ENCODE results near the gene LTBP4. TPM values are rescaled to one million over a fixed set of nuclear protein-coding genes. Genes with fewer than 3 reads are reported as not detected.

Gene LTBP4
- total RNA-seq, 1 donor from 2014 or later = 24.7 TPM

DNA sequence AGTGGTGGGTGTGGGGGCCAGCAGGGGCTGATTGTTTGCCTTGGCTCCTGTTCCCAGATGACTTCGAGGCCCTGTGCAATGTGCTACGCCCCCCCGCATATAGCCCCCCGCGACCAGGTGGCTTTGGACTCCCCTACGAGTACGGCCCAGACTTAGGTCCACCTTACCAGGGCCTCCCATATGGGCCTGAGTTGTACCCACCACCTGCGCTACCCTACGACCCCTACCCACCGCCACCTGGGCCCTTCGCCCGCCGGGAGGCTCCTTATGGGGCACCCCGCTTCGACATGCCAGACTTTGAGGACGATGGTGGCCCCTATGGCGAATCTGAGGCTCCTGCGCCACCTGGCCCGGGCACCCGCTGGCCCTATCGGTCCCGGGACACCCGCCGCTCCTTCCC lies 25.7 kb downstream of the LTBP4 start:
- H3K4me2 ChIP-seq = no peak overlapping the region
- no peak overlapping the region for H3K4me3 ChIP-seq
- TF ChIP-seq EZH2phosphoT487 (IDR thresholded peaks at IDR 0.05) = no peak
- TF ChIP-seq EZH2 (IDR thresholded peaks at IDR 0.05) = no peak
- TF ChIP-seq, protein P1, sequence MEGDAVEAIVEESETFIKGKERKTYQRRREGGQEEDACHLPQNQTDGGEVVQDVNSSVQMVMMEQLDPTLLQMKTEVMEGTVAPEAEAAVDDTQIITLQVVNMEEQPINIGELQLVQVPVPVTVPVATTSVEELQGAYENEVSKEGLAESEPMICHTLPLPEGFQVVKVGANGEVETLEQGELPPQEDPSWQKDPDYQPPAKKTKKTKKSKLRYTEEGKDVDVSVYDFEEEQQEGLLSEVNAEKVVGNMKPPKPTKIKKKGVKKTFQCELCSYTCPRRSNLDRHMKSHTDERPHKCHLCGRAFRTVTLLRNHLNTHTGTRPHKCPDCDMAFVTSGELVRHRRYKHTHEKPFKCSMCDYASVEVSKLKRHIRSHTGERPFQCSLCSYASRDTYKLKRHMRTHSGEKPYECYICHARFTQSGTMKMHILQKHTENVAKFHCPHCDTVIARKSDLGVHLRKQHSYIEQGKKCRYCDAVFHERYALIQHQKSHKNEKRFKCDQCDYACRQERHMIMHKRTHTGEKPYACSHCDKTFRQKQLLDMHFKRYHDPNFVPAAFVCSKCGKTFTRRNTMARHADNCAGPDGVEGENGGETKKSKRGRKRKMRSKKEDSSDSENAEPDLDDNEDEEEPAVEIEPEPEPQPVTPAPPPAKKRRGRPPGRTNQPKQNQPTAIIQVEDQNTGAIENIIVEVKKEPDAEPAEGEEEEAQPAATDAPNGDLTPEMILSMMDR (IDR thresholded peaks at IDR 0.05) = no peak
- H3K27me3 ChIP-seq = no peaks in the 10 kb centered on the region
- no peaks in the 10 kb centered on the region for H3K9me3 ChIP-seq (ENCODE audit: low read depth)
- no peak for DNase-seq (ENCODE audit: low spot score)
- H3K27ac ChIP-seq = no peak overlapping the region
- no peak overlapping the region for H2AFZ ChIP-seq (replicated peaks)
- H3K4me1 Mint-ChIP-seq = peaks cover 17% of the 10 kb centered on the region
- peaks cover 26% of the 10 kb centered on the region for H3K36me3 Mint-ChIP-seq
- peaks cover 24% of the 10 kb centered on the region for H3F3A ChIP-seq (ENCODE audit: low read depth)
- peaks cover 5% of the 10 kb centered on the region for H3K27me3 Mint-ChIP-seq (ENCODE audit: insufficient read depth, low read depth)
- no peaks in the 10 kb centered on the region for H3K9me3 Mint-ChIP-seq
- no peak overlapping the region for H3K27ac Mint-ChIP-seq
- peaks cover 17% of the 10 kb centered on the region for H4K20me1 ChIP-seq (ENCODE audit: low read depth)
- no peak overlapping the region for H3K9ac ChIP-seq
- H3K4me1 ChIP-seq = peaks cover 8% of the 10 kb centered on the region
- H3K36me3 ChIP-seq = no peaks in the 10 kb centered on the region
- no peak overlapping the region for H3K4me3 Mint-ChIP-seq
- no peaks in the 10 kb centered on the region for H3K79me2 ChIP-seq (ENCODE audit: low read depth)

DNA sequence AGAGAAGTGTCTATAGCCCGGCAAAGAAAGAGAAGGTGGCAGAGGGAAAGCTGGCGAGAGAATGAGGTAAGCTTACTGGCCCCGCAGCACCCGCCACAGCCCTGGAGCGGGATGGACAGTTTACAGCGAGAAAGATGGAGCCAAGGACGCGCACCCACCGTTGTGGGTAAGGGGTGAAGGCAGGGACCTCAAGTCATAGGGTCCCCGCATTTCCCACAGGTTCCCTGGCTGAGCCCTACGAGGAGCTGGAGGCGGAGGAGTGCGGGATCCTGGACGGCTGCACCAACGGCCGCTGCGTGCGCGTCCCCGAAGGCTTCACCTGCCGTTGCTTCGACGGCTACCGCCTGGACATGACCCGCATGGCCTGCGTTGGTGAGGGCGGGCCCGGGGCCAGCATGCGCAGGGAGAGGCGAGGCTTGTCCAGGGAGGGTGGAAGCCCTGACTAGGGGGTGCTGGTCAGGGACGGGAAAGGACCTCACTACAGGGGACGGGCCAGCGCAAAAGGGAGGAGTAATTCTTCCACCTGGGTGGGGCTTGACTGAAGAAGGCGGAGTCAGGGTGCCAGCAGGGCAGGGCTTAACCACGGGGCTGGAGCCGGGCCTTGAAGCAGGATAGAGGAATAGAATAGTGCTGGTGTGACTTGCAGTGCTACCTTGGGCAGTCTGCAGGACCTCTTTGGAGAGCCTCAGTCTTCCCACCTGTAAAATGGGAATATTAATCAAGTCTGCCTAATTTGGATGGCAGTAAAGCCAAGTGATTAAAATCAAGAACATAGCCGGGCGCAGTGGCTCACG lies 26.5 kb downstream of the LTBP4 start:
- Mint-ChIP-seq H3K36me3 (peaks cover 24% of the 10 kb centered on the region), H3K27me3 (ENCODE audit: insufficient read depth, low read depth) (peaks cover 5% of the 10 kb centered on the region), H3K9me3 (no peaks in the 10 kb centered on the region), H3K4me1 (peaks cover 24% of the 10 kb centered on the region), H3K27ac (no peak overlapping the region), H3K4me3 (no peak overlapping the region)
- Histone ChIP-seq H3F3A (ENCODE audit: low read depth) (peaks cover 22% of the 10 kb centered on the region), H3K9ac (no peak overlapping the region), H2AFZ (replicated peaks) (no peak overlapping the region), H3K4me3 (no peak overlapping the region), H3K27me3 (no peaks in the 10 kb centered on the region), H3K4me1 (peaks cover 11% of the 10 kb centered on the region), H3K27ac (no peak overlapping the region), H4K20me1 (ENCODE audit: low read depth) (peaks cover 12% of the 10 kb centered on the region), H3K9me3 (ENCODE audit: low read depth) (no peaks in the 10 kb centered on the region), H3K36me3 (no peaks in the 10 kb centered on the region), H3K4me2 (no peak overlapping the region), H3K79me2 (ENCODE audit: low read depth) (no peaks in the 10 kb centered on the region)
- TF ChIP-seq EZH2 (IDR thresholded peaks at IDR 0.05) (no peak), EZH2phosphoT487 (IDR thresholded peaks at IDR 0.05) (no peak)
- TF ChIP-seq, protein P1 (IDR thresholded peaks at IDR 0.05) = no peak
- no peak for DNase-seq (ENCODE audit: low spot score)

DNA sequence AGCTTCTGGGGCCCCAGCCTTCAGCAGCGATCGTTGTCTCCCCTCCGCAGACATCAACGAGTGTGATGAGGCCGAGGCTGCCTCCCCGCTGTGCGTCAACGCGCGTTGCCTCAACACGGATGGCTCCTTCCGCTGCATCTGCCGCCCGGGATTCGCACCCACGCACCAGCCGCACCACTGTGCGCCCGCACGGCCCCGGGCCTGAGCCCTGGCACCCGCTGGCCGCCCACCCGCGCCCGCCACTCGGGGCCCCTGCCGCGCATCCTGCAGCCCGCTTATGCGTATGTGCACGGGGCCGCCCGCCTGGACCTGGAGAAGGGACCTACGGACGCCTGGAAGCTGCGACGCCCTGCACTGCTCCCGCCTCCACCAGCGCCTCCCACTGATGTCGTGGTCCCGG lies 28.2 kb downstream of the LTBP4 start:
- Mint-ChIP-seq H3K9me3 (no peaks in the 10 kb centered on the region), H3K36me3 (peaks cover 24% of the 10 kb centered on the region), H3K4me3 (no peak overlapping the region), H3K4me1 (peaks cover 34% of the 10 kb centered on the region), H3K27ac (no peak overlapping the region), H3K27me3 (ENCODE audit: insufficient read depth, low read depth) (peaks cover 5% of the 10 kb centered on the region)
- H4K20me1 ChIP-seq (ENCODE audit: low read depth) = no peaks in the 10 kb centered on the region
- H3K27ac ChIP-seq = no peak overlapping the region
- no peak for DNase-seq (ENCODE audit: low spot score)
- no peak overlapping the region for H3K4me3 ChIP-seq
- no peak overlapping the region for H2AFZ ChIP-seq (replicated peaks)
- no peak overlapping the region for H3K9ac ChIP-seq
- no peak for TF ChIP-seq EZH2 (IDR thresholded peaks at IDR 0.05)
- TF ChIP-seq EZH2phosphoT487 (IDR thresholded peaks at IDR 0.05) = no peak
- TF ChIP-seq, protein P1 (IDR thresholded peaks at IDR 0.05) = no peak
- H3K9me3 ChIP-seq (ENCODE audit: low read depth) = no peaks in the 10 kb centered on the region
- peaks cover 9% of the 10 kb centered on the region for H3K4me1 ChIP-seq
- H3K4me2 ChIP-seq = no peak overlapping the region
- H3K27me3 ChIP-seq = peaks cover 17% of the 10 kb centered on the region
- H3F3A ChIP-seq (ENCODE audit: low read depth) = peaks cover 11% of the 10 kb centered on the region
- H3K36me3 ChIP-seq = no peaks in the 10 kb centered on the region
- H3K79me2 ChIP-seq (ENCODE audit: low read depth) = no peaks in the 10 kb centered on the region
